Measurements from ENCODE around the gene LTBR. TPM values are rescaled to one million over a fixed set of nuclear protein-coding genes. Genes with fewer than 3 reads are reported as not detected.
A peak's percentile ranks its signal among the peaks of the same experiment; 100 is the strongest.
"Not testable (repeated sequence)": the region's sequence is repeated elsewhere in the genome, so short reads cannot be mapped to it uniquely, and the experiment has no call there.

Gene LTBR
- total RNA-seq, 1 donor = 29.8 TPM

DNA sequence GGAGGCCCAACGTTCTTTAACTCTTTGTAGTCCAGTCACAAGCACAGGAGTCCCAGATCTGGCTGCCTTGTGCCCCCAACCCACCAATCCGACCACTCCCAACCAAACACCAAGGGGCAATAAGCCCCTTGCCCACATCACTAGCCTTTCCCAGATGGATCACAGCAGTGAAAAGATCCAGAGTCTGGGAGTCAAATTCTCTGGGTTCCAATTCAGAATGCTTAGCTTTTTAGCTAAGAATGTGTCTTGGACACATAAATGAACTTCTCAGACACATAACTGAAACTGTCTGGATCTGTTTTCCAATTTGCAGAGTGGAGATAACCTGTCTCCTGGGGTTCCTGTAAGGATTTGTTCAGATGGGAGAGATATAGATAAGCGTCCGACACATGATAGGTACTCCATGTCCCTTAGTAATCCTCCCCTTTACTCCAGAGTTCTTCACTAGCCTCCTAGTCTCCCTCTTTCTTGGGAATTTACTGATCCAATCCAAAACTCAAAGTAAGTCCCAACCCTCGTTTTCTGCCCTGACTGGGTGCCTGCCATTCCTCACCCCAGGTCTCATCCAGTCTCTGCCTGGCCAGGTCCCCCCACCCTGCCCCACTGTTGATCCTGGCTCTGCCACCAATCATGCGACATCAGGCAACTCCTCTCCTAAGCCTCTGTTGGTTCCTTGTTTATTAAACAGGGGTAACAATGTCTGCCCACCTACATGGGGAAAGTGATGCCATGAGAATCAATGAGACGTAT, 41.6 kb upstream of the LTBR start:
- Histone ChIP-seq H3K27me3 (ENCODE audit: insufficient read depth, low read length) (no peaks in the 10 kb centered on the region), H3K9me3 (ENCODE audit: low read depth, low read length) (no peaks in the 10 kb centered on the region), H3K4me1 (ENCODE audit: insufficient read depth, low read length) (peaks cover 74% of the 10 kb centered on the region), H3K4me3 (ENCODE audit: low read length) (peak overlapping the region; percentile 91)

DNA sequence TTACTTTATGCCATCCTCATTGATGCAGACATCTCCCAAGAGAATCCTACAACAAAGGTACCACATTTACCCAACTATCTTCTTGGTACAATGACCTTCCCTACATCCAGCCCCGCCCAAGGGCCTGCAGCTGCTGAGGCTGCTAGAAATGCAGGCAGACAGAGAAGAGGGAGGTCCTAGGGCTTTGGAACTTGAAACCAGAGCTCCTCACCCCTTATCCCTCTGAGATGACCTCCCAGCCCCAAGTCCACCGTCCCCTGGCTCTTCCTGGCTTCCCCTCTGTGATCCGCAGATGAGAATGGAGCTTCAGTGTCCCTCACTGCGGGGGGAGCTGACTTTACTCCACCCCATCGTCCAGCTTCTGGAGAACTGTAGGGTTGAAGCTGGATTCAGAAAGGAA, 40.4 kb upstream of the LTBR start:
- Histone ChIP-seq H3K4me3 (ENCODE audit: low read length) (no peak overlapping the region), H3K27me3 (ENCODE audit: insufficient read depth, low read length) (no peaks in the 10 kb centered on the region), H3K4me1 (ENCODE audit: insufficient read depth, low read length) (peaks cover 72% of the 10 kb centered on the region), H3K9me3 (ENCODE audit: low read depth, low read length) (no peaks in the 10 kb centered on the region)

DNA sequence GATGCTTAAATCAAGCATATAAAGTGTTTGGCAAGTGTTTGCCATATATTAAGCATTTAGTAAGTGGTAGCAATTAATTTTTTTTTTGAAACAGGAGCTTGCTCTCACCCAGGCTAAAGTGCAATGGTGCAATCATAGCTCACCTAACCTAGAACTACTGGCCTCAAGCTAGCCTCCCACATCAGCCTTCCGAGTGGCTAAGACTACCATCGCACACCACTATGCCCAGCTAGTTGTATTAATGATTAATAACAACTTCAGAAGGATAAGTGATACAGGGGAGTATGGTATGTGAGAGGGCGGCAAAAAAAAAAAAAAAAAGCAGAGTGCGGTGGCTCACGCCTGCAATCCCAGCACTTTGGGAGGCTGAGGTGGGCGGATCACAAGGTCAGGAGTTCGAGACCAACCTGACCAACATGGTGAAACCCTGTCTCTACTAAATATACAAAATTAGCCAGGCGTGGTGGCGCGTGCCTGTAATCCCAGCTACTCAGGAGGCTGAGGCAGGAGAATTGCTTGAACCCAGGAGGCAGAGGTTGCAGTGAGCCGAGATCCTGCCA, 39.8 kb upstream of the LTBR start:
- not testable (repeated sequence) for H3K9me3 ChIP-seq (ENCODE audit: low read depth, low read length); H3K4me3 ChIP-seq (ENCODE audit: low read length); H3K27me3 ChIP-seq (ENCODE audit: insufficient read depth, low read length)
- H3K4me1 ChIP-seq (ENCODE audit: insufficient read depth, low read length) = peaks cover 65% of the 10 kb centered on the region

DNA sequence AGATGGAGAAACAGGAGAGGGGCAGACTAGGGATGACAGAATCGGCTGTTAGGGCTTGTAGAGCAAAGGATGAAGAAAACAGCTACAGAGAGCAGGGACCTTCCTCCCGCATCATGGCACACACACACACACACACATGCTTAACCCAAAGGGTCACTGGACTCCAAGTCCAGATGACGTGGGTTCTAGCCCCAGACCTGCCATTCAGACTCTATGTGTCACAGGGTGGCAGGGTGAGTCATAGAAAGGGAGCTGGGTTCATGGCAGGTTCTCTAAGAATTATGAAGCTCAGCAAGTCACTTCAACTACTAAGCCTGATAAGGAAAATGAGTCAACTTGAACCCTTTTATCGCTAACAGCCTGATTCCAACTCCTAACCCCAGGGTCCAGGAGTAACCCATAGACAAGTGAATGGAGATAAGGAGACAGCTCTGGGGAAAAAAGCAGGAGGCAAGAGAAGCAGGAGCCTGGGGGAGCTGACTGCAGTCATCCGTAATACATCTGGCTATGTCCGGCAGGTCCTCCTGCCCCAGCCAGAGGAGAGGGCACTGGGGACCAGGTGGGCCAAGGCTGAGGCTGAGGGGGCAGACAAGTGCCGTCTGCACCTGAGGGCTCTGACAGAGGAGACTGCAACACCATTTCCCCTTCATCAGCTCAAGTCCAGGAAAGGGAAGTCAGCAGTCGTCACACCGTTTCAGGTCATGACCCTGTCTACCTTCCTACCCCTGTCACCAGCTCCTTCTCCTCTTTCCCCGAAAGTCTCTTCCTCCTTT, 38.5 kb upstream of the LTBR start:
- Histone ChIP-seq H3K4me3 (ENCODE audit: low read length) (no peak overlapping the region), H3K27me3 (ENCODE audit: insufficient read depth, low read length) (no peaks in the 10 kb centered on the region), H3K9me3 (ENCODE audit: low read depth, low read length) (no peaks in the 10 kb centered on the region), H3K4me1 (ENCODE audit: insufficient read depth, low read length) (peaks cover 56% of the 10 kb centered on the region)

DNA sequence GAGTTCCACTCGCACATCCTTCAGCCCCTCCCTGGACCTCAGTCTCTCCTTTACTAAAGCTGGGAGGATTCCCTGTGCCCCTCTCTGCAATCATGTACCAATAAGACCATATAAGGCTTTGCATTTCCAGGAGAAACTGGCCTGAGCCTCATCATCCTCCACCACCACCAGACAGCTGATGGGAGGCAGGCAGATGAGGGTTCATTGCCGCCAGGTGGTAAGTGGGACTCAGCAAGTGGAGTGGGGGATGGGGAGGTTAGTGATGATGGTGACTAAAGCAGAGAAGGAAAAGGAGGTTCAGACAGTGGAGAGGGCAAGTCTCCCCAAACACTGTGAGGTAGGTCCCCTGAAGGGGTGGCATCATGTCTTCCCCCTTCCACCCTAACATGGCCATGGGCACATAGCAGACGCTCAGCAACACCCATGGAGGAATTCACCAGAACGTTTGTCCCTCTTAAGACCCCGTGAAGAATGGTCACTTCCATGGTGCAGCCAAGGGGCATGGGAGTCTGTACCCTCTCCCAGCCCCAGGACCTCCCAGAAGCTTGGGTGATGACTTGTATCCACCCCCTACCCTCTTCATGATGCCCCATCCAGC, 37.6 kb upstream of the LTBR start:
- H3K4me3 ChIP-seq (ENCODE audit: low read length) = no peak overlapping the region
- H3K27me3 ChIP-seq (ENCODE audit: insufficient read depth, low read length) = no peaks in the 10 kb centered on the region
- H3K9me3 ChIP-seq (ENCODE audit: low read depth, low read length) = no peaks in the 10 kb centered on the region
- peaks cover 58% of the 10 kb centered on the region for H3K4me1 ChIP-seq (ENCODE audit: insufficient read depth, low read length)

DNA sequence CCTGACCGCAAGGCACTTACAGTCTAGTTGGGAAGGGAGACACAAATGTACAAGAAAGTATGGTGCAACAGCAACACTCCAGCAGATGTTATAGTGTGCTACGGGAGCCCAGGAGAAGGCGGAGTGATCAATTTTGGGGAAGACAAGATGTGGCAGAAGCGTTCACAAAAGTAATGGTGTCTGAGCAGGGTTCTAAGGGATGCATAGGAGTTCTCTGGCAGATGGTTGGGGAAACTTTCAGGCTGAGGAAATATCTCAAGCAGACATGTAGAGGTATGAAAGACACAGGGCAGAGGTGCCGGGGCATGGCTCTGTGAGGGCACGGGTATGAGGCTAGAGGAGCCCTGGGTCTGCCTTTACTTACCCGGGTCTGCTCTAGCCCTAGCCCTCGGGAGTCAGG, 37.0 kb upstream of the LTBR start:
- Histone ChIP-seq H3K4me1 (ENCODE audit: insufficient read depth, low read length) (peaks cover 64% of the 10 kb centered on the region), H3K4me3 (ENCODE audit: low read length) (no peak overlapping the region)

DNA sequence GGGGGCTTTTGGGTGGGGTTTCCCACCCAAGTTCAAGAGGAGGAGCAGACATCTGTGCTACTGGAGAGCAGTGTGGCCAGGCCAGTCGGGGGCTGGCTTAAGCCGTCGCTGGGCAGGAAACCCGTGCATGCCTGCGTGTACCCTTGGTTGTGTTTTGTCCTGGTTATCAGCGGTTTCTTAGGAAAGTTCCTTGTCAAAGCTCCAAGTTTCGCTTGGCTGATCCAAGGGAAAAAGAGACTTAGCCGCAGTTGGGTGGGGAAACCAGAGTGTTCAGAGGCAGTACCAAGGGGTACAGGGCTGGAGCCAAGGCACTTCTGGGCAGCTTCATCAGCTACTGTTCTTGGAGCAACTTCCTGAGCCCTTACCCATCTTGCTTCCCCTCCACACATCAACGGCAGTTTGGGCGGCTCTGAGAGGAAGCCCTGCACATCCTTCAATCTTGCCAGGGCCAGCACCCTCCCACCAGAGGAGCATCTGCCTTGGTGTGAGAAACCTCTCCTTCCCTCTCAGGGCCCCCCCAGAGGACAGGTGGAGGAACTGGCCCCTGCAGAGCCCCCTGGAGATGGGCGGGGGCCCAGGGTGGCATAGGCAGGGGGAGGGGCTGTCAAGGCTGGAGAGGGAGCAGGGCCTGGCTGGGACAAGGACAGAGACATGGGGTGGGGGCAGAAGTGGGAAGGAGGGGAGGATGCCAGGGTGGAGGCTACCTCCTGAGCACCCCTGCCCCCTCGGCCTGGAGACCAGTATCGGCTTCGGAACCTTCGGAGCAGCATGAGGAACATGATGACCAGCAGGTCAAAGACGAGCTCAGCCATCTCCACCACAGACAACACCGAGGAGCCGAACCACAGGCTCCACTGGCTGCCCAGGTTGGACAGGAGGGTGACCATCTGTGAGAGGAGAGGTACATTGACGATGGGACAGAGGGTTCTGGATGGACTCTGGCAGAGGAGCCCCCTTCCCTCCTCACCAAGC, 36.3 kb upstream of the LTBR start:
- Histone ChIP-seq H3K4me1 (ENCODE audit: insufficient read depth, low read length) (peaks cover 63% of the 10 kb centered on the region), H3K27me3 (ENCODE audit: insufficient read depth, low read length) (no peaks in the 10 kb centered on the region)

More for the DNA sequence above, 37.0 kb upstream of the LTBR start:
- Histone ChIP-seq H3K27me3 (ENCODE audit: insufficient read depth, low read length) (no peaks in the 10 kb centered on the region), H3K9me3 (ENCODE audit: low read depth, low read length) (no peaks in the 10 kb centered on the region)

DNA sequence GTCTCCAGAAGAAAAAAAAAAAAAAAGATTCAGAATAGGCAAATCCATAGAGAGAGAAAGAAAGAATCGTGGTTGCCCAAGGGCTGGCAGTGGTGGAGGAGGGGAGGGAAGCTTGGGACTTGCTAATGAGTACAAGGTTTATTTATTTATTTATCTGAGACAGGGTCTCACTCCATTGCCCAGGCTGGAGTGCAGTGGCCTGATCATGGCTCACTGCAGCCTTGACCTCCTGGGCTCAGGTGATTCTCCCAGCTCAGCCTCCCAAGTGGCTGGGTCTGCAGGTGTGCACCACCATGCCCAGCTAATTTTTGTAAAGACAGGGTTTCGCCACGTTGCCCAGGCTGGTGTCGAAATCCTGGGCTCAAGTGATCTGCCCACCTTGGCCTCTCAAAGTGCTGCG, 32.3 kb upstream of the LTBR start:
- Histone ChIP-seq H3K4me1 (ENCODE audit: insufficient read depth, low read length) (peaks cover 53% of the 10 kb centered on the region), H3K4me3 (ENCODE audit: low read length) (no peak overlapping the region), H3K27me3 (ENCODE audit: insufficient read depth, low read length) (no peaks in the 10 kb centered on the region), H3K9me3 (ENCODE audit: low read depth, low read length) (no peaks in the 10 kb centered on the region)

More for the DNA sequence above, 36.3 kb upstream of the LTBR start:
- H3K9me3 ChIP-seq (ENCODE audit: low read depth, low read length) = no peaks in the 10 kb centered on the region
- no peak overlapping the region for H3K4me3 ChIP-seq (ENCODE audit: low read length)

DNA sequence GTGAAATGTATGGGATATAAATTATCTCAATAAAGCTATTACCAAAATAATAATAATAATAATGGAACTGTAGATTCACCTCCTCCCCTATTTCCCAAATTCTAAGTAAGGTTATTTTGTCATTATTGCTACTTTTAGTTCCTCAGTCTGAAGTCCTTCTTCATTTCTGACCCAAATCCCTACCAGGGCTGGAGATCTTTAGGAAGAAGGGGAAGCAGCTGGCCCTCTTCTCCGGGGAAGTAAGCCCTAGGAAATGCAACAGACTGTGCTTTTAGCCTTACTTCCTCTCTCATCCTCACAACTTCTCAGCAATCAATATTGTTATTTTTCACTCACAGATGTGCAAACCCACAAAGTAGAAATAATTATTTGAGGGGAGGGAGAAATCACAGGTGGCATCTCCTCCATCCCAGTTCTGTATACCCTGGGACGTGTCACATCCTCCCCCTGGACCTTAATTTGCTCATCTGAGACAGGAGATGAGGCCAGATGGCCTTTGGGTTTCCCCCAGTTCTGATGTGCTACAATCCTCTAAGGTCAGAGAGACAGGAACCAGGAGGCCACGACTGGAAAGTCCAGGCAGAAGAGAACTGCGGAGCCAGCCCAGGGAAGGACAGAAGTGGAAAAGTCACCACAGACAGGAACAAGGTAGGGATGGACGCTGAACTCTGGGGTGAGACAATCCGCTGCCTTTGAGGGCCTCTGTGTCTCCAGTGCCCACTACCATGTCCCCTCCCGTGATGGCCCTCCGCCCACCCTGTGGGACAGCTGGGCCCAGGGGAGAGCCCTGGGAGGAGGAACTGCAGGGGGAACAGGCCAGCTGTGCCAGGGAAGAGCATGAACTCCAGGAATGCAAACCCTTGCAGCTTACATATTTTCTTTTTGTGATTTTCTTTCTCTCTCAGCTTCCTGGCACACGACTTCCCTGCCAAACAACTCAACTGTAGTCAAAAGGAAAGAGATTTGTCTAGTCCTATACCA, 31.5 kb upstream of the LTBR start:
- Histone ChIP-seq H3K9me3 (ENCODE audit: low read depth, low read length) (no peaks in the 10 kb centered on the region), H3K4me1 (ENCODE audit: insufficient read depth, low read length) (peaks cover 53% of the 10 kb centered on the region), H3K4me3 (ENCODE audit: low read length) (no peak overlapping the region), H3K27me3 (ENCODE audit: insufficient read depth, low read length) (no peaks in the 10 kb centered on the region)

DNA sequence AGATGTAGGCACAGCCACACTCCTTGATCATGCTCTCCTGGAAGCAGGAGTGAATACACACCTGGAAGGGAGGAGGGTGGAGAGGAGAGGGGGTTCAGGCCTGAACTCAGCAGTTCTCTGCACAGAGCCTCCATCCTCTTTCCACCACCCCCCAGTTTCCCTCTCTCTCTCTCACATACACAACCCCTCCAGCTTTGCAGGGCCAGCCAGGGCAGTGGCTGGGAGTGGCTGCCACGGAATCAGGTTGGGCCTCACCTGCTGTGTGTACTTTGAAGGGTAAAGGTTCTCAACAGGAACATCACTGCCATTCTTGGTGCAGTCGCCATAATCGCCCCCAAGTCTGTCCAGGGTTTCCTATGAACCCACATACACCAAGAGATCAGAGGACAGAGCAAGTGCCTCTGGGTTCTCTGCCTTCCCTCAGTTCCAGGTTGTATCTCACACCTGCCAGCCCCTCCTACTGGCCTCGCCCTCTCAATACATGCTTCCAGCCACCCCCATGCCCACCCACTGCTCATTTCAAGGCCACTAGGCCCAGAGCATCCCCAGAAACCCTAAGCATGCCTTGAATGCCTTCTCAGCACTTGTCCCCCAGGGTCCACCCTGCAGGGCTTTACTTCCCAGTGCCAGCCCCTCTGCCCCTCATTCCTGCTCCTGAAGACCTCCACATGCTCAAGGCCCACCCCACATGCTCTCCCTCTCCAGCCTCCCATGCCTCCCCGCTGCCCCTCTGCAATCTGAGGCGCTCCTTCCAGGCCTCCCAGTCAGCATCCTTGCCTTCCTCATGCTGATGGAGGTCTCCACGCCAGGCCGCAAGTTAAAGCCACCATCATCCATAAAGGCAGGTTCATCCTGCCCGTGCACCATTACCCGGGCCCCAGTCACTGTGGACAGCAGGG, 29.2 kb upstream of the LTBR start:
- peaks cover 68% of the 10 kb centered on the region for H3K4me1 ChIP-seq (ENCODE audit: insufficient read depth, low read length)
- H3K27me3 ChIP-seq (ENCODE audit: insufficient read depth, low read length) = no peaks in the 10 kb centered on the region
- no peaks in the 10 kb centered on the region for H3K9me3 ChIP-seq (ENCODE audit: low read depth, low read length)
- no peak overlapping the region for H3K4me3 ChIP-seq (ENCODE audit: low read length)

DNA sequence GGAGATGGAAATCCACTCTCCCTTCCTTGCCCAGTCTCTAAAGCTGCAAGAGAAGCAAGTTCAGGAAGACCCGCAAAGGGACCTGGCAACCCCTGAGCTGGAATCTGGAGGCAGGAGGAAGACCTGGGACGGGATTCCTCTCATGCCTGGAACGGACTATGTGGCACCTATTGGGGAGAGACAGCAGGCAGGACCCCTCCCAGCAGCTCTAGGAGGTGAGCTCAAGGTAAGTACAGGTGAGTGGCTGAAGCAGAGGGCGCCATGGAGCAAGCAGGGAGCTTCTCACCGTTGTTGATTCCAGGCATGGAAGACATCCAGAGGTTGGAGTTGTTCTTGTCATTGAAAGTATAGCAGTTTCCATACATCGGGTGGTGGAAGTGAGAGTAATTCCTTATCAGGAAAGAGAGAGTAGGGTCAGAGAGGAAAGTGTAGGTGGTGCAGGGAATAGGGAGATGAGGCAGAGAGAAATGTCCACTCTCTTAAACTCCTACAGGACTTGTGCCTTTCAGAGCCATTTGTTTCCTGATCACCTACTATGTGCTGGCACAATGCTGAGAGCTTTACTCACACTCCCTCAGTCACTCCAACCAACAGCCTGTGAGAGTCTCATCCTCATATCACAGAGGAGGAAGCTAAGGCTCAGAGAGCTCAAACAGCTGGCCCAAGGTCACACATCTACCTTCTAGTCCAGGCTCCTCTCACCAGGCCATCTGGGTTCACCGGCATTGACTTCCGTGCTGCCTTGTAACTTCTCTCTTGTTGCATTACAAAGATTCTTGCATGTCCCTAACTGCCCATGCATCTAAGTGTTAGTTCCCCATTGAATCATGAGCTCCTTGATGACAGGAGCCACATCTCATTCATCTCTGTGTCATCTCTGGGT, 28.2 kb upstream of the LTBR start:
- Histone ChIP-seq H3K4me1 (ENCODE audit: insufficient read depth, low read length) (peaks cover 68% of the 10 kb centered on the region), H3K27me3 (ENCODE audit: insufficient read depth, low read length) (no peaks in the 10 kb centered on the region), H3K4me3 (ENCODE audit: low read length) (no peak overlapping the region), H3K9me3 (ENCODE audit: low read depth, low read length) (no peaks in the 10 kb centered on the region)

DNA sequence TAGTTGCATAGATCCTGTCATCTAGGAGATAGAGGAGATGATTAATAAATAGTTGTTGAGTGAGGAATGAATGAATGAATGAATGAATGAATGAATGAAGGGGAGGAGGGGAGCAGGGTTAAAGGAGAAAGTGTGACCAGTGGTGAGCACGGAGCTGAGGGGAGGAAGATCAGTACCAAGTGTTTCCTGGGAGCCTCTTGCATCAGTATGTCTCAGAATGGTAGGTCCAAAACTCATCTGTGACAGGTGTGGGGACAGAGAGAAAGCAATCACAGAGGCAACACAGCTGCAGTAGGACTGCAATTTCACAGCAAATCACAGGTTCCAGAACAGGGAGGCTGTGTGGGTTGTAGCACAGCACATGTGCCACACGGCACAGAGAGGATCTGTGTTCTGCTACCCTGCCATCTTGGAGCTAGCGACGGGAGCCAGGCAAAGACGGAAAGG, 27.6 kb upstream of the LTBR start:
- Histone ChIP-seq H3K4me1 (ENCODE audit: insufficient read depth, low read length) (peaks cover 67% of the 10 kb centered on the region), H3K9me3 (ENCODE audit: low read depth, low read length) (no peaks in the 10 kb centered on the region), H3K4me3 (ENCODE audit: low read length) (no peak overlapping the region), H3K27me3 (ENCODE audit: insufficient read depth, low read length) (no peaks in the 10 kb centered on the region)
